GM19025 (cell line): Measurements from ENCODE around the gene UGT8.
"Not testable (repeated sequence)": the region's sequence is repeated elsewhere in the genome, so short reads cannot be mapped to it uniquely, and the experiment has no call there.

Experiments used
- ATAC-seq: cut with Tn5 transposase; IDR thresholded peaks from one replicate; pipeline ENCODE4 v1.9.1; 2021; ENCODE audit warnings: mild to moderate bottlenecking, low read depth, moderate library complexity; ENCODE audit not compliant: unreplicated experiment

Gene UGT8

DNA sequence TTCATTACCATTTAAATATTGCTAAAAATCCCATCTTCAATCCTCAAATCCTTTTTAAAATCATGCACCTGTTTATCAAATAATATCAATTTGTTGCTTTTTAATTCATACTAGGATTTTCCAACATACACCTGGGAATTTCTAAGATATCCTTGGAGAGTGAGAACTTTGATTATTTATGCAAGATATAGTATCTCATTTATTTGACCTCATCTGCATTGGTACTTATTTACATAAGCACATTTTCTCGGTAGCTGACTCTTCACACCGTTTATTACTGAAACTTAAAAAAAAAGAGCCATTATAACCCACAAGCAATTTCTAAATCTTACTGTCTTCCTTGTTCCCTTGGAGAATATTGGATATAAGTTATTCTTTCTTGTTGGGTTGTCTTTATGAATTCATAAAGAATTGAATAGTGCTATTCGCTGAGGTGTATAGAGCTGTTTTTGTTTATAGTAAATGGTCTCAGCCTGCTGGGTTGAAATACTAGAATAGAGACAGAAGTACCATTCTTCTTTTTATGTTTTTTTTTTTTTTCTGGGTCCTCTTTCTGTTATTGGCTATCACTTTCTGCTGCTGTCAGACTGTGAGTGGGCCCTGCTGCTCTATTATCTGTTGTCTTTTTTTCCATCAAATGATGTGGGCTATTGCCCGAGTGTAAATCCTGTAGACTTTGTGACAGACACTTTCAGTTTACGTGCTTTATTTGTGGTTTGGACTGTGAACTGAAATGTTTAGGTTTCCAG is 2.9 kb downstream of the UGT8 start:
- ATAC-seq = no peak

DNA sequence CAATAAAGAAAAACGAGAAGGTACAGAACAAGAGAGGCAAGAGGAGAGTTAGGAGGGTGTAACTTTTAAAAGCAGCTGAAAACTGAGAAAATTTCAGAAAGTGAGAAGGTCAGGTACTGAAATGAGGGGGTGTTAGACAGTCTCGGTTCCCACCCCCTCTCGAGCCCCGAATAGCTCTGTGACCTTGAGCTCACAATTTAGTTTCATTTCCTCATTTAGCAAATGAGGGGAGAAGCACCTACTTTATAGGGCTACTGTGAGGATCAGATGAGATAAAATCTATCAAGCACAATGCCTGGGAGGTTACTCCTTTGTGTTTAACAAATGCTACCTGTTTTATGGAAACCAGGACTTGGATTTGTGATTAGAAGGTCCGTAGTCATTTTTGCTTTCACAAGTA is 4.9 kb downstream of the UGT8 start:
- ATAC-seq = peak; percentile 93

DNA sequence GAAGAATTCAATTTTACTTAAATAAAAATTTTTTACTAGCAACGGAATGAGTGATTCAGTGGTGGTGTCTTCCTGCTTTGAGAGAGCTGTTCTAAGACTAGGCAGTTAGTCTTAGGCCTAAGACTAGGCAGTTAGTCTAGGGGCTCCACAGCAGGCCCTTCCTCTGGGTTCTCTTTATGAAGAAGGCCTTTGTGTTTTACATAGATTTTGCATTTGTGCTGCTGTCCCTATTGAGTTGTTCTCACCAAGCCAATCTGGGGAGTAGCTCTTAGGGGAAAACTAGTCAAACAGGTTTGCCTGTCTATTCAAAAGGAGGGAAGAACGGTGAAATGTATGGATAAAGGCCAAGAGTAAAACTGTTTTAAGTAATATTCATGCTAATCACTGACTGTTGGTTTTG is 7.6 kb downstream of the UGT8 start:
- ATAC-seq = no peak

DNA sequence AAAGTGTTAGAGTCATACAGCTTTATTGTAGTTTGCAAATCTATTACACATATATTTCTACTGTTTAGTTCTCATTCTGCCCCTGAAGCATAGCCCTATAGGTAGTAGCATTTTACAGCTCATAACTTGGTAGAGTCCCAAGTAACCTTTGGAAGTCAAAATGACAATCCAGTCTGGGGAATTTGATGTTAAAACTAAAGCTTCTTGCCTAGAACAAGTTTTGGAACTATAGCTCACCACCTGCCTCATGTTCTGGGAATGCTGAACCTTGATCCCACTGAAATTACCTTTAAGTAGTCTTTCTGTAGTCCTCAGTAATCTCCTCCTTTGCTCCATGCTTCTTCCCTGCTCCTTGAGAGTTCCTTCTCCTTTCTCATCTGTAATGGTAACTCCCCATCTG is 8.4 kb downstream of the UGT8 start:
- ATAC-seq = no peak

DNA sequence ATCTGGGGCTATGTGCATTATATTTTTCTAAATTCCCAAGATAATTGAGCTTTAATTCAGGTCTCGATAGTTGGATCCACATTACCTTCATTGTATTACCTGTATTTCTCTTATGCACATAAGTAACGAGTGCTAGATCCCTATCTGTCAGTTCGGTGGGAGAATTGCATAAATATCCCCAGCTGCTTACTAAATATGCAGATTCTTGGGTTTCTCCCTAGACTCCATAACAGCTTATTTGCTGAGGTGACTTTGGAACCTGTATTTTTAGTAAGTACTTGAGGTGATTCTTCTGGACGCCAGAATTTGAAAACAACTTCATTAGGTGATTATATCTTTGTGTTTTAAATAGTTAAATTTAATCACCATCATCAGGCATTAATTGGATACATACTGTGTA is 15.0 kb downstream of the UGT8 start:
- no peak for ATAC-seq

DNA sequence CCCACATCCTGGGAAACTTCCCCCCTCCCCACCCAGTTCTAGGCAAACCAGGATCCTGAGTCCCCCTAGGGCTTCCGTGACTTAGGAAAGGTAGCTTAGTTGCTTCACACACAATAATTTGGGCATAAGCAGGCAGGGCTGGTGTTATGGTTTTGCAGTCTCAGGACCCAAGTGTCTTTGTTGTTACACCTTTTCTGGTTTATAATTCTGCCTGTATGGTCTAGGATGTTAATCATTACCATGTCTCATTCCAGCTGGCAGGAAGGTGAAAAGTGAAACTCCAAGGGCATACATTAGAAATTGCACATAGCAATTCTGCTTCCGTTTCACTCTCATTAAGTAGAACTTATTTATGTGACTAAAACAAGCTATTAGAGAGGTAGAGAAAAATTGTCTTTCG is 16.8 kb downstream of the UGT8 start:
- ATAC-seq = no peak

DNA sequence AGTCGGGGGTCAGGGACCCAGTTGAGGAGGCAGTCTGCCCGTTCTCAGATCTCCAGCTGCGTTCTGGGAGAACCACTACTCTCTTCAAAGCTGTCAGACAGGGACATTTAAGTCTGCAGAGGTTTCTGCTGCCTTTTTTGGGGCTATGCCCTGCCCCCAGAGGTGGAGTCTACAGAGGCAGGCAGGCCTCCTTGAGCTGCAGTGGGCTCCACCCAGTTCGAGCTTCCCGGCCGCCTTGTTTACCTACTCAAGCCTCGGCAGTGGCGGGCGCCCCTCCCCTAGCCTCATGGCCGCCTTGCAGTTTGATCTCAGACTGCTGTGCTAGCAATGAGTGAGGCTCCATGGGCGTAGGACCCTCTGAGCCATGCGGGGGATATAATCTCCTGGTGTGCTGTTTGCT is 17.4 kb downstream of the UGT8 start:
- not testable (repeated sequence) for ATAC-seq

DNA sequence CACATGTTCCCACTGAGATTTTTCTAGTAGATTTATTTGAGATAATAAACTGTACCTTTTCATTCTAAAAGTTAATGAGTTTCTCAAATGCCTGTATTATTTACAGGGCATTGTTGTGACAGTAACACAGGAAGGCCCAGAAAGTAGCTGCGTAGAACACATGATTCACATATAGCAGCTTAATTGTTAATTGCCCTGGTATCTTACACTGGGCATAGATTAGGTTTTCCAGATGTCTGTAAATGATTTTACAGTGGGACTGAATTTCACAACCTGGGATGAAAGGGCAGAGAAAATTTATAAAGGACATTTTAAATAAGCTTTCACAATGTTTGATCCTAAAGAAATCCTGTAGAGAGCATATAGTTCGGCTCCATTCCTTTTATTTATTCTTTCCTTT is 27.6 kb downstream of the UGT8 start:
- ATAC-seq = no peak

- ATAC-seq = no peak
These were observed 37.8 kb downstream of the UGT8 start for GRCh38 chr4:114636192-114636935.

DNA sequence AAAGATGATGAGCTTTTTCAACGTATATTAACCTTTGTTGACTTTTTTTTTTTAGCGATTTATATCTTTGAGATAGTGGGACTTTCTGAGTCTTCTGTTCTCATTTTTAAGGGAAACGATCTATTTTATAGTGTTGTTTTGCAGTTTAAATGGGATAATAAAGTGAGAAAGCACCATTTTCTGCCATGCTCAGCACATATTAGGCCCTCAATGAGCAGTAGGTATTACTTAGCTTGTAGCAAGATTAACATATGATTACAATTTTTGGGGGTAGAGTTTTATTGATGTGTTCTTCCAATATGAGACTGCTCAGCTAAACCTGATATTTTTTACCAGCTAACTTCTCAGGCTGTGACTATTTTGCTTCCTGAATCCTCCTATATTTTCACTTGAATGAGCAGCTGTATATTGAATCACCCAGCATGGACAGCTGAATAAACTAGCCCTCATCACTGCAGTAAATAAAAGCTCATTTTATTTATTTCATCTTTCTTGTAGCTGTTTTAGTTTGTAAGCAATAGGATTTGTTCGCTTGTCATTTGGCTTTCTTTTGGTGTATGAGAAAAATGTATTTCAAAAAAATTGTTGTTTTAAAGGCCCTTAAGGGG is 43.7 kb downstream of the UGT8 start:
- no peak for ATAC-seq

DNA sequence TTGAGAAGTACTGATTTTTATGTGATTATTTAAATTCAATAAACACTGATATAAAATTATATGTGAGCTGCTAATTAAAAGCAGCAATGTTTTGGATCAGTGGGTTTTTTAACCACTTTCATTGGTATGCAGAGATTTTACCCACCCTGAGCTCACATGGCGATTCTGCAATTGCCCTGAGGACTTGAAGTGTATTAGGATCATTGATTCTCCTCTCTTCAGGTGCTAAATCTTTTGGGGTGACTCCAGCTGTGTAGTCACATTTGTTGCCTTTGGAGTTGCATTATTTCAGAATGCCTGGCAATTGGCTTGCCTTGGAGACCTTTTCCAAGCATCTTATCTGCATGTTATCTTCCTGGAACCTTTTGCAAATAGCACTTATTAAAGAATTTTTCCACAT is 51.3 kb downstream of the UGT8 start:
- no peak for ATAC-seq

- ATAC-seq = no peak
These were observed 55.1 kb downstream of the UGT8 start for GRCh38 chr4:114653675-114654074.

GRCh38 chr4:114654592-114654991 is 56.0 kb downstream of the UGT8 start:
- ATAC-seq = no peak

DNA sequence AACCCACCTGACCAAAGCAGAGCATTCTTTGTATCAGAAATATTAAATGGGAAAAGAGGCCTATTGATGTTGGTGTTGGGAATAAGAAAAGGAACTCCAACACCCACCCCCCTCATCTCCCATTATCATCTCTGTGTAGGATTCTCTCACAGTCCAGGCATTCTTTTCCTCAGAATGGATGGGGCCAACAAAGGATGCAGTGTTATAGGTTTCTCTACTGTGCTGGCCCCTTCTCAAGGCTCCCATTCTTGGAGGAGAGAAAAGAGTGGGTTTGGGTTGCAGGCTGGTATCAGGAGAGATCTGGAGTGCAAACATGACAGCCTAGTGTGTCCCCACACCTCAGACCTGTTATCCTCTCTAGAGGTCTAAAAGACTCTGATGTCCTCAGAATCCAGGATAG is 59.6 kb downstream of the UGT8 start:
- ATAC-seq = no peak

GRCh38 chr4:114658776-114659175 is 60.2 kb downstream of the UGT8 start:
- ATAC-seq = no peak

- ATAC-seq = peak; percentile 91
These were observed 60.9 kb downstream of the UGT8 start for GRCh38 chr4:114659386-114660008.

GRCh38 chr4:114663083-114663482 is 64.5 kb downstream of the UGT8 start:
- no peak for ATAC-seq

DNA sequence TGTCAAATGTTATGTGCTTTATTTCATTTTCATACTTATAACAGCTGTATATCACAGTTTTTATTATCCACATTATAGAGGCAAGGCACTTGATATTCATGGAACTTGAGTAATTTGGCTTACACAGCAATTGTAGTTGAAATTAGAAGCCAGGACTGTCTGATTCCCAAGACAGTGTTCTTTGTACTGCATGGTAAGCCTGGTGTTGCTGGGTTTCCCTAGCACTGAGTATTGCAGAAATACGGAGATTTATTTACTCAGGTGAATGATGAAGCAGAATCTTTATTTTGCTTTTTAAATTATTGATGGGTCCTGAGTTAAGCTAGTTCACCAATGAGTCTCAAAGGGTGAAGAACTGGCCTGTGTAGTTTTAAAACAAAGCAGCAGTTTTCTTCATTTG is 70.0 kb downstream of the UGT8 start:
- no peak for ATAC-seq

DNA sequence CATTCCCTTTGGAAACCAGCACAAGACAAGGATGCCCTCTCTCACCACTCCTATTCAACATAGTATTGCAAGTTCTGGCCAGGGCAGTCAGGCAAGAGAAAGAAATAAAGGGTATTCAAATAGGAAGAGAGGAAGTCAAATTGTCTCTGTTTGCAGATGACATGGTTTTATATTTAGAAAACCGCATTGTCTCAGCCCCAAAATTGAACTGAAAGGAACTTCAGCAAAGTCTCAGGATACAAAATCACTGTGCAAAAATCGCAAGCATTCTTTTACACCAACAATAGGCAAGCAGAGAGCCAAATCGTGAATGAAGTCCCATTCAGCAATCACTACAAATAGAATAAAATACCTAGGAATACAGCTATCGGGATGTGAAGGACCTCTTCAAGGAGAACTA is 72.1 kb downstream of the UGT8 start:
- not testable (repeated sequence) for ATAC-seq

- no peak for ATAC-seq
These were observed 74.7 kb downstream of the UGT8 start for GRCh38 chr4:114673306-114673705.

DNA sequence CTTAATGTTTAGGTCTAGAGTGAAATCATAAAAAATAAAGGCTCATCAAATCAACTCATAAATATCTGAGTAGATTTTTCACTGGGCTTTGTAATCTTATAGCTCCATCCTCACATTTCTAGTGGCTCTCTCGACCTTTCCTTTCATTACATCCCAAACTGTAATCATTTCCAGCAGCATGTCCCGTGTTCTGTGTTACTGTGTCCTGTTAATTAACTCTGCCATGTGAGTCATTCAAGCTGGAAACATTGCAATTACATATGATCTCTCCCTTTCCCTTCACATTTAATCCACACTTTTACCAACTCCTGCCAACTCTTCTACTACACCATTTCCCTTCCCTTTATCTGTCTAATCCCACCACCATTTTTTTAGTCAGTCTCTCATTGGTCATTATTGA is 75.5 kb downstream of the UGT8 start:
- no peak for ATAC-seq
